Esophagus squamous epithelium (tissue), 4 donors: ENCODE data around the gene FBXO9.

ENCODE experiments used
- POLR2A ChIP-seq, 4 donors: fragments of 450-650 bp; IDR thresholded peaks; one replicate each; pipeline ENCODE4 v1.6.1; 2017; ENCODE audit warnings: antibody characterized with exemption in 4 of 4, mild to moderate bottlenecking in 4 of 4, moderate library complexity in 3 of 4
- TF ChIP-seq, protein P1 (sequence below), 6 experiments: fragments of 450-650 bp in 4 of 6; fragments of 200-600 bp in 2 of 6; sonication (generic) in 2 of 6; IDR thresholded peaks; one replicate each; pipeline ENCODE4 v1.5.1; 2016 to 2019; ENCODE audit warnings: antibody characterized with exemption in 6 of 6, mild to moderate bottlenecking in 4 of 6, moderate library complexity in 4 of 6

DNA sequence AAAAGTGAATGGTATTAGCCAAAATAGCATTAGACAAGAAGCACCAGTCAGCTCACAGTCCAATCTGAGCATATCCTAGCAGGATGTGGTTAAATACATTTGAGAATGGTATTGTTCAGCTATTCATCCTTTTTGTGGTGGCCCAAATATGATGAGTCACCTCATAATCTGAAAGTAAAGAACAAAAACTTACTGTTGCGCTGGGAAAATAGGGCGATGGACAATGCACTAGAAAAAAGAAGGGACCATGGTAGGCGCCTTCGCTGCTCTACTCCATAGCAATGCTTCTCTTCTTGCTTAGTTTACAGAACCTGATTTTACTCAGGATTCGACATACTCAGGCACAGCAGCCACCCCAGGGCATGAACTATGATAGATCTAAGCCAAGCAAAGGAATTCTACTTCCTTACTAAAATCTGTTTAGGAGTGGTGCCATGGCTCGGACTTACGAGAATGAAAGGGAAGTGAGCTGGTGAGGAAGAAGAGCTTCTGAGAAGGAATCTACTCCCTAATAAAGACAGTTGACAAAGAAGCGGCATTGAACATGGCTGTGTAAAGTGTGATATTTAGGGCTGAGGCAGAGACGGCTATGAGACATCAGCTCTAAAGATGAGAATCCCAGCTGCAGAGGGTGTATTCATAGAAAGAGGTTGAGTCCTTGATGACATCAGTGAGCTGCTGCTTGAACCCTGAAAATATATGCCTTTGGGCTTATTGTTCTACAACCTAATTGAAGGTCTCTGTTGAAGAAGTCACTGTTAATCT lies 16.6 kb upstream of the FBXO9 start:
- no peak for TF ChIP-seq POLR2A (IDR thresholded peaks at IDR 0.05)
- TF ChIP-seq, protein P1, sequence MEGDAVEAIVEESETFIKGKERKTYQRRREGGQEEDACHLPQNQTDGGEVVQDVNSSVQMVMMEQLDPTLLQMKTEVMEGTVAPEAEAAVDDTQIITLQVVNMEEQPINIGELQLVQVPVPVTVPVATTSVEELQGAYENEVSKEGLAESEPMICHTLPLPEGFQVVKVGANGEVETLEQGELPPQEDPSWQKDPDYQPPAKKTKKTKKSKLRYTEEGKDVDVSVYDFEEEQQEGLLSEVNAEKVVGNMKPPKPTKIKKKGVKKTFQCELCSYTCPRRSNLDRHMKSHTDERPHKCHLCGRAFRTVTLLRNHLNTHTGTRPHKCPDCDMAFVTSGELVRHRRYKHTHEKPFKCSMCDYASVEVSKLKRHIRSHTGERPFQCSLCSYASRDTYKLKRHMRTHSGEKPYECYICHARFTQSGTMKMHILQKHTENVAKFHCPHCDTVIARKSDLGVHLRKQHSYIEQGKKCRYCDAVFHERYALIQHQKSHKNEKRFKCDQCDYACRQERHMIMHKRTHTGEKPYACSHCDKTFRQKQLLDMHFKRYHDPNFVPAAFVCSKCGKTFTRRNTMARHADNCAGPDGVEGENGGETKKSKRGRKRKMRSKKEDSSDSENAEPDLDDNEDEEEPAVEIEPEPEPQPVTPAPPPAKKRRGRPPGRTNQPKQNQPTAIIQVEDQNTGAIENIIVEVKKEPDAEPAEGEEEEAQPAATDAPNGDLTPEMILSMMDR (IDR thresholded peaks at IDR 0.05) = no peak
